ENCODE data around the gene PLPPR5.
A peak's percentile ranks its signal among the peaks of the same experiment; 100 is the strongest.

Gene PLPPR5

GRCh38 chr1:98940722-98941079, 64.0 kb downstream of the PLPPR5 start:
- H3K4me3 ChIP-seq (ENCODE audit: low read depth, low read length): no peak overlapping the region
- H3K36me3 ChIP-seq: peaks cover 8% of the 10 kb centered on the region
- H3K27me3 ChIP-seq: no peaks in the 10 kb centered on the region
- no peaks in the 10 kb centered on the region for H3K9me3 ChIP-seq
- TF ChIP-seq CTCF (IDR thresholded peaks at IDR 0.05; ENCODE audit: low read depth, low read length): no peak
- peak; percentile 32 for DNase-seq
- H3K4me1 ChIP-seq: peaks cover 10% of the 10 kb centered on the region

GRCh38 chr1:98940069-98940721, 64.5 kb downstream of the PLPPR5 start:
- Histone ChIP-seq H3K27me3 (no peaks in the 10 kb centered on the region), H3K9me3 (no peaks in the 10 kb centered on the region), H3K4me1 (peaks cover 10% of the 10 kb centered on the region), H3K36me3 (peaks cover 4% of the 10 kb centered on the region; the same call in 1 of the 2 replicates), H3K4me3 (ENCODE audit: low read depth, low read length) (no peak overlapping the region)
- TF ChIP-seq CTCF (IDR thresholded peaks at IDR 0.05; ENCODE audit: low read depth, low read length): peak; percentile 25; the same call in 1 of the 2 replicates
- DNase-seq: no peak

- peaks cover 3% of the 10 kb centered on the region; the same call in 1 of the 2 replicates for H3K36me3 ChIP-seq
- no peak overlapping the region for H3K4me3 ChIP-seq (ENCODE audit: low read depth, low read length)
- no peak for TF ChIP-seq CTCF (IDR thresholded peaks at IDR 0.05; ENCODE audit: low read depth, low read length)
- no peak for DNase-seq
- no peaks in the 10 kb centered on the region for H3K9me3 ChIP-seq
- H3K4me1 ChIP-seq: peaks cover 10% of the 10 kb centered on the region
- H3K27me3 ChIP-seq: no peaks in the 10 kb centered on the region
These were observed 65.2 kb downstream of the PLPPR5 start for GRCh38 chr1:98939471-98939870.

- no peak for TF ChIP-seq CTCF (IDR thresholded peaks at IDR 0.05; ENCODE audit: low read depth, low read length)
- Histone ChIP-seq H3K9me3 (no peaks in the 10 kb centered on the region), H3K36me3 (peaks cover 4% of the 10 kb centered on the region; the same call in 1 of the 2 replicates), H3K4me1 (peaks cover 10% of the 10 kb centered on the region), H3K27me3 (no peaks in the 10 kb centered on the region), H3K4me3 (ENCODE audit: low read depth, low read length) (no peak overlapping the region)
- DNase-seq: no peak
These were observed 67.3 kb downstream of the PLPPR5 start for GRCh38 chr1:98937347-98937746.

GRCh38 chr1:98932184-98932583, 72.5 kb downstream of the PLPPR5 start:
- H3K27me3 ChIP-seq: no peaks in the 10 kb centered on the region
- no peak for DNase-seq
- peaks cover 16% of the 10 kb centered on the region for H3K4me1 ChIP-seq
- H3K36me3 ChIP-seq: peaks cover 8% of the 10 kb centered on the region; the same call in 1 of the 2 replicates
- H3K9me3 ChIP-seq: no peaks in the 10 kb centered on the region
- no peak for TF ChIP-seq CTCF (IDR thresholded peaks at IDR 0.05; ENCODE audit: low read depth, low read length)
- H3K4me3 ChIP-seq (ENCODE audit: low read depth, low read length): no peak overlapping the region

GRCh38 chr1:98931128-98931835, 73.4 kb downstream of the PLPPR5 start:
- Histone ChIP-seq H3K4me1 (peaks cover 25% of the 10 kb centered on the region), H3K4me3 (ENCODE audit: low read depth, low read length) (no peak overlapping the region), H3K9me3 (no peaks in the 10 kb centered on the region), H3K36me3 (peaks cover 8% of the 10 kb centered on the region; the same call in 1 of the 2 replicates), H3K27me3 (no peaks in the 10 kb centered on the region)
- DNase-seq: no peak
- TF ChIP-seq CTCF (IDR thresholded peaks at IDR 0.05; ENCODE audit: low read depth, low read length): no peak
